K562 (cell line): ENCODE data around the gene ERBB4. TPM values are rescaled to one million over a fixed set of nuclear protein-coding genes. Genes with fewer than 3 reads are reported as not detected.

Source experiments
- HDAC3 ChIP-seq: fragments of 450-650 bp; IDR thresholded peaks from 2 replicates; pipeline ENCODE4 v1.6.1; 2018; ENCODE audit warnings: borderline replicate concordance, mild to moderate bottlenecking, moderate library complexity; ENCODE audit not compliant: partially characterized antibody
- MXI1 ChIP-seq: IDR thresholded peaks from 2 replicates; pipeline ENCODE4 v1.6.1; 2011; ENCODE audit warnings: low read depth, mild to moderate bottlenecking, improper control_type of control experiment, low read length
- RFX1 ChIP-seq: fragments of 450-650 bp; IDR thresholded peaks from 2 replicates; pipeline ENCODE4 v1.6.1; 2016; ENCODE audit warnings: mild to moderate bottlenecking, moderate library complexity
- SMARCE1 ChIP-seq: fragments of 450-650 bp; IDR thresholded peaks from 2 replicates; pipeline ENCODE4 v1.7.1; 2016; ENCODE audit warnings: mild to moderate bottlenecking
- YBX1 ChIP-seq: fragments of 450-650 bp; IDR thresholded peaks from 2 replicates; pipeline ENCODE4 v1.7.1; 2016; ENCODE audit warnings: mild to moderate bottlenecking
- ZNF311 ChIP-seq: fragments of 250-450 bp; sonication (Bioruptor Pico); IDR thresholded peaks from 2 replicates; pipeline ENCODE4 v1.4.0; 2020; ENCODE audit warnings: mild to moderate bottlenecking, moderate library complexity
- ZSCAN32 ChIP-seq: fragments of 450-650 bp; formaldehyde crosslinking; IDR thresholded peaks from 2 replicates; pipeline ENCODE4 v1.4.0; 2020; ENCODE audit warnings: mild to moderate bottlenecking, moderate library complexity
- polyA plus RNA-seq, 8 experiments: library from polyadenylated mRNA; depleted of rRNA in 4 of 8; stranded (reverse) in 5 of 8; unstranded in 3 of 8; fragments of >200 nt; fragmentation: Nextera tagmentation in 2 of 8; fragmentation: Illumina TruSeq in 1 of 8; extraction: Ambion mirVana in 2 of 8; extraction: Trizol in 1 of 8; gene quantifications; 2 replicates each; pipeline versions ENCODE4 v1.2.1 to v1.2.3, GENCODE V29; 2011 to 2014; ENCODE audit warnings: inconsistent platforms in 1 of 8, missing spikeins in 1 of 8
- total RNA-seq, 7 experiments: library from RNA; depleted of rRNA in 6 of 7; stranded (reverse); fragments of >200 nt in 6 of 7; fragmentation: Illumina TruSeq in 2 of 7; extraction: Trizol in 2 of 7; gene quantifications; 2 replicates each; pipeline versions ENCODE4 v1.2.1 to v1.2.3, GENCODE V29; 2011 to 2021; ENCODE audit warnings: low replicate concordance in 1 of 7
- TF ChIP-seq, protein P1 (sequence below): fragments of 450-650 bp; IDR thresholded peaks from 2 replicates; pipeline ENCODE4 v1.6.1; 2016; ENCODE audit warnings: mild to moderate bottlenecking
- TF ChIP-seq, protein P2 (sequence below): fragments of 450-650 bp; IDR thresholded peaks from 2 replicates; pipeline ENCODE4 v1.6.1; 2016; ENCODE audit warnings: mild to moderate bottlenecking, moderate library complexity

Gene ERBB4
- total and polyA plus RNA-seq, 9 of the 15 experiments (the other 6 are each of a cell fraction or from before 2014, with no cell fraction given) = not detected

DNA sequence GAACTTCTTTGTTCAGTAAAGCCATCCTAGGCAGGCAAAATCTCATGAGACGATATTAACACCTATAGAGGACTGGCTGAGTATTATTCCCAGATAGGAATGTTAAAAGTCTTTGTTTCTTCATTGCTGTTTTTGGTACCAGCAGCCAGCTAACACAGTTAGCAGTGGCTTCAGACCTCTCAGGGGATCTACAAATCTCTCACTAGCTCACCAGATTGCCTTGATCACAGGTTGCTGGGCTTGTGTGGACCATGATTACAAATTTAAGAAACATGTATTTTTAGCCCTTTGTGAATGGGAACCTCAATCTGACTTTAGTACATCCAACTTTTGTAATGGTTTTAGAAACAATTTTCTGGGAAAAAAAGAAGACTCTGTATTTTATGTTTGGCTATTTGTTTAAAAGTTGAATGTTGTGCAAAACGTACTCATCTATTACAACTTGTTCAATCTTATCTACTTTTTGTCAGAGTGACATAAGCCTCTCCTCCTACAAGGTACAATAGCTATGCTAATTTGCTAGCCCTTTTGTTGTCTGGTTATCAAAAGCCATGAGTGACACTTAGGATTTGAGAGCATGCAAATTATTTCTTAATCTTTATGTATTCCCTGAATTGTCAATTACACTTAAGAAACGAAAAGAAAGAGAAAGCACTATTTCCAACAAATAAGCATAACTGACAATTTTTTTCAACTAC lies 693.1 kb downstream of the ERBB4 start (continued):
- TF ChIP-seq MXI1 (no peak), ZNF311 (CRISPR knock-in tag) (no peak), SMARCE1 (no peak), HDAC3 (no peak), RFX1 (no peak), YBX1 (no peak), ZSCAN32 (no peak)
- TF ChIP-seq, protein P1, sequence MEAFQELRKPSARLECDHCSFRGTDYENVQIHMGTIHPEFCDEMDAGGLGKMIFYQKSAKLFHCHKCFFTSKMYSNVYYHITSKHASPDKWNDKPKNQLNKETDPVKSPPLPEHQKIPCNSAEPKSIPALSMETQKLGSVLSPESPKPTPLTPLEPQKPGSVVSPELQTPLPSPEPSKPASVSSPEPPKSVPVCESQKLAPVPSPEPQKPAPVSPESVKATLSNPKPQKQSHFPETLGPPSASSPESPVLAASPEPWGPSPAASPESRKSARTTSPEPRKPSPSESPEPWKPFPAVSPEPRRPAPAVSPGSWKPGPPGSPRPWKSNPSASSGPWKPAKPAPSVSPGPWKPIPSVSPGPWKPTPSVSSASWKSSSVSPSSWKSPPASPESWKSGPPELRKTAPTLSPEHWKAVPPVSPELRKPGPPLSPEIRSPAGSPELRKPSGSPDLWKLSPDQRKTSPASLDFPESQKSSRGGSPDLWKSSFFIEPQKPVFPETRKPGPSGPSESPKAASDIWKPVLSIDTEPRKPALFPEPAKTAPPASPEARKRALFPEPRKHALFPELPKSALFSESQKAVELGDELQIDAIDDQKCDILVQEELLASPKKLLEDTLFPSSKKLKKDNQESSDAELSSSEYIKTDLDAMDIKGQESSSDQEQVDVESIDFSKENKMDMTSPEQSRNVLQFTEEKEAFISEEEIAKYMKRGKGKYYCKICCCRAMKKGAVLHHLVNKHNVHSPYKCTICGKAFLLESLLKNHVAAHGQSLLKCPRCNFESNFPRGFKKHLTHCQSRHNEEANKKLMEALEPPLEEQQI = no peak
- TF ChIP-seq, protein P2, sequence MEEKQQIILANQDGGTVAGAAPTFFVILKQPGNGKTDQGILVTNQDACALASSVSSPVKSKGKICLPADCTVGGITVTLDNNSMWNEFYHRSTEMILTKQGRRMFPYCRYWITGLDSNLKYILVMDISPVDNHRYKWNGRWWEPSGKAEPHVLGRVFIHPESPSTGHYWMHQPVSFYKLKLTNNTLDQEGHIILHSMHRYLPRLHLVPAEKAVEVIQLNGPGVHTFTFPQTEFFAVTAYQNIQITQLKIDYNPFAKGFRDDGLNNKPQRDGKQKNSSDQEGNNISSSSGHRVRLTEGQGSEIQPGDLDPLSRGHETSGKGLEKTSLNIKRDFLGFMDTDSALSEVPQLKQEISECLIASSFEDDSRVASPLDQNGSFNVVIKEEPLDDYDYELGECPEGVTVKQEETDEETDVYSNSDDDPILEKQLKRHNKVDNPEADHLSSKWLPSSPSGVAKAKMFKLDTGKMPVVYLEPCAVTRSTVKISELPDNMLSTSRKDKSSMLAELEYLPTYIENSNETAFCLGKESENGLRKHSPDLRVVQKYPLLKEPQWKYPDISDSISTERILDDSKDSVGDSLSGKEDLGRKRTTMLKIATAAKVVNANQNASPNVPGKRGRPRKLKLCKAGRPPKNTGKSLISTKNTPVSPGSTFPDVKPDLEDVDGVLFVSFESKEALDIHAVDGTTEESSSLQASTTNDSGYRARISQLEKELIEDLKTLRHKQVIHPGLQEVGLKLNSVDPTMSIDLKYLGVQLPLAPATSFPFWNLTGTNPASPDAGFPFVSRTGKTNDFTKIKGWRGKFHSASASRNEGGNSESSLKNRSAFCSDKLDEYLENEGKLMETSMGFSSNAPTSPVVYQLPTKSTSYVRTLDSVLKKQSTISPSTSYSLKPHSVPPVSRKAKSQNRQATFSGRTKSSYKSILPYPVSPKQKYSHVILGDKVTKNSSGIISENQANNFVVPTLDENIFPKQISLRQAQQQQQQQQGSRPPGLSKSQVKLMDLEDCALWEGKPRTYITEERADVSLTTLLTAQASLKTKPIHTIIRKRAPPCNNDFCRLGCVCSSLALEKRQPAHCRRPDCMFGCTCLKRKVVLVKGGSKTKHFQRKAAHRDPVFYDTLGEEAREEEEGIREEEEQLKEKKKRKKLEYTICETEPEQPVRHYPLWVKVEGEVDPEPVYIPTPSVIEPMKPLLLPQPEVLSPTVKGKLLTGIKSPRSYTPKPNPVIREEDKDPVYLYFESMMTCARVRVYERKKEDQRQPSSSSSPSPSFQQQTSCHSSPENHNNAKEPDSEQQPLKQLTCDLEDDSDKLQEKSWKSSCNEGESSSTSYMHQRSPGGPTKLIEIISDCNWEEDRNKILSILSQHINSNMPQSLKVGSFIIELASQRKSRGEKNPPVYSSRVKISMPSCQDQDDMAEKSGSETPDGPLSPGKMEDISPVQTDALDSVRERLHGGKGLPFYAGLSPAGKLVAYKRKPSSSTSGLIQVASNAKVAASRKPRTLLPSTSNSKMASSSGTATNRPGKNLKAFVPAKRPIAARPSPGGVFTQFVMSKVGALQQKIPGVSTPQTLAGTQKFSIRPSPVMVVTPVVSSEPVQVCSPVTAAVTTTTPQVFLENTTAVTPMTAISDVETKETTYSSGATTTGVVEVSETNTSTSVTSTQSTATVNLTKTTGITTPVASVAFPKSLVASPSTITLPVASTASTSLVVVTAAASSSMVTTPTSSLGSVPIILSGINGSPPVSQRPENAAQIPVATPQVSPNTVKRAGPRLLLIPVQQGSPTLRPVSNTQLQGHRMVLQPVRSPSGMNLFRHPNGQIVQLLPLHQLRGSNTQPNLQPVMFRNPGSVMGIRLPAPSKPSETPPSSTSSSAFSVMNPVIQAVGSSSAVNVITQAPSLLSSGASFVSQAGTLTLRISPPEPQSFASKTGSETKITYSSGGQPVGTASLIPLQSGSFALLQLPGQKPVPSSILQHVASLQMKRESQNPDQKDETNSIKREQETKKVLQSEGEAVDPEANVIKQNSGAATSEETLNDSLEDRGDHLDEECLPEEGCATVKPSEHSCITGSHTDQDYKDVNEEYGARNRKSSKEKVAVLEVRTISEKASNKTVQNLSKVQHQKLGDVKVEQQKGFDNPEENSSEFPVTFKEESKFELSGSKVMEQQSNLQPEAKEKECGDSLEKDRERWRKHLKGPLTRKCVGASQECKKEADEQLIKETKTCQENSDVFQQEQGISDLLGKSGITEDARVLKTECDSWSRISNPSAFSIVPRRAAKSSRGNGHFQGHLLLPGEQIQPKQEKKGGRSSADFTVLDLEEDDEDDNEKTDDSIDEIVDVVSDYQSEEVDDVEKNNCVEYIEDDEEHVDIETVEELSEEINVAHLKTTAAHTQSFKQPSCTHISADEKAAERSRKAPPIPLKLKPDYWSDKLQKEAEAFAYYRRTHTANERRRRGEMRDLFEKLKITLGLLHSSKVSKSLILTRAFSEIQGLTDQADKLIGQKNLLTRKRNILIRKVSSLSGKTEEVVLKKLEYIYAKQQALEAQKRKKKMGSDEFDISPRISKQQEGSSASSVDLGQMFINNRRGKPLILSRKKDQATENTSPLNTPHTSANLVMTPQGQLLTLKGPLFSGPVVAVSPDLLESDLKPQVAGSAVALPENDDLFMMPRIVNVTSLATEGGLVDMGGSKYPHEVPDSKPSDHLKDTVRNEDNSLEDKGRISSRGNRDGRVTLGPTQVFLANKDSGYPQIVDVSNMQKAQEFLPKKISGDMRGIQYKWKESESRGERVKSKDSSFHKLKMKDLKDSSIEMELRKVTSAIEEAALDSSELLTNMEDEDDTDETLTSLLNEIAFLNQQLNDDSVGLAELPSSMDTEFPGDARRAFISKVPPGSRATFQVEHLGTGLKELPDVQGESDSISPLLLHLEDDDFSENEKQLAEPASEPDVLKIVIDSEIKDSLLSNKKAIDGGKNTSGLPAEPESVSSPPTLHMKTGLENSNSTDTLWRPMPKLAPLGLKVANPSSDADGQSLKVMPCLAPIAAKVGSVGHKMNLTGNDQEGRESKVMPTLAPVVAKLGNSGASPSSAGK = no peak
